Gastrocnemius medialis (tissue), 4 donors: Measurements from ENCODE around the gene RPL28. TPM values are rescaled to one million over a fixed set of nuclear protein-coding genes. Genes with fewer than 3 reads are reported as not detected.
"Not testable (repeated sequence)": the region's sequence is repeated elsewhere in the genome, so short reads cannot be mapped to it uniquely, and the experiment has no call there.

Source experiments
- ATAC-seq, 2 donors: fragments of 150-250 bp; one replicate each; pipeline ENCODE4 v1.9.1; 2016
- DNase-seq, 2 donors: peaks; one replicate each; pipeline ENCODE4 v3.0.0-alpha.2; 2019
- H3K27ac ChIP-seq, 4 donors: fragments of 200-600 bp; sonication (generic); 1 replicate in 1 of 4; 2 replicates in 3 of 4; pipeline ENCODE4 v1.5.1; 2016 to 2018; ENCODE audit warnings: mild to moderate bottlenecking in 2 of 4, moderate library complexity in 1 of 4
- H3K27me3 ChIP-seq, 3 donors: fragments of 200-600 bp; sonication (generic) in 2 of 3; 1 replicate in 1 of 3; 2 replicates in 2 of 3; pipeline versions ENCODE4 v1.5.1 to v1.6.0; 2016 to 2019; ENCODE audit warnings: mild to moderate bottlenecking in 1 of 3, moderate library complexity in 1 of 3
- H3K36me3 ChIP-seq, 2 donors: fragments of 200-600 bp; sonication (generic) in 1 of 2; one replicate each; pipeline ENCODE4 v1.5.1; 2017 to 2018
- H3K4me1 ChIP-seq, 2 donors: fragments of 200-600 bp; sonication (generic) in 1 of 2; one replicate each; pipeline ENCODE4 v1.5.1; 2016 to 2017; ENCODE audit warnings: mild to moderate bottlenecking in 2 of 2
- H3K4me3 ChIP-seq, 4 donors: fragments of 200-600 bp; sonication (generic) in 3 of 4; 1 replicate in 1 of 4; 2 replicates in 3 of 4; pipeline ENCODE4 v1.5.1; 2016 to 2019; ENCODE audit warnings: mild to moderate bottlenecking in 2 of 4
- H3K9me3 ChIP-seq, 3 donors: fragments of 200-600 bp; sonication (generic) in 2 of 3; 1 replicate in 1 of 3; 2 replicates in 2 of 3; pipeline ENCODE4 v1.5.1; 2016 to 2019
- CTCF ChIP-seq, 5 experiments: fragments of 450-650 bp in 3 of 5; fragments of 200-600 bp in 2 of 5; sonication (generic) in 2 of 5; IDR thresholded peaks in 4 of 5; conservative IDR thresholded peaks in 1 of 5; 1 replicate in 4 of 5; 2 replicates in 1 of 5; pipeline ENCODE4 v1.5.1; 2016 to 2019; ENCODE audit warnings: antibody characterized with exemption in 5 of 5, mild to moderate bottlenecking in 3 of 5, moderate library complexity in 3 of 5
- POLR2A ChIP-seq, 2 donors: fragments of 450-650 bp; IDR thresholded peaks; one replicate each; pipeline ENCODE4 v1.6.1; 2017; ENCODE audit warnings: antibody characterized with exemption in 2 of 2, mild to moderate bottlenecking in 2 of 2, moderate library complexity in 2 of 2
- in situ Hi-C, 4 donors: fragments of 200-750 bp; cut with MboI; loops; one replicate each; pipeline versions ENCODE4 v1.15.0 to v1.8.0; 2017; ENCODE audit warnings: low sequenced_read_pairs in 4 of 4
- intact Hi-C: fragments of 100-400 bp; cut with DNase I; formaldehyde crosslinking; loops from one replicate; pipeline ENCODE4 v1.15.1; 2023; ENCODE audit warnings: low total_unique reads
- total RNA-seq, 4 donors: library from RNA; depleted of rRNA; stranded (reverse); fragments of >200 nt; gene quantifications; one replicate each; pipeline versions ENCODE4 v1.1.0 to v1.2.3, GENCODE V29; 2016

RPL28 gene
- total RNA-seq, 4 donors from 2014 or later: 123 to 278 (median 206) TPM

GRCh38 chr19:55392820-55393761 is 7.4 kb downstream of the RPL28 start:
- no peak for DNase-seq
- ATAC-seq: no peak
- no peaks in the 10 kb centered on the region for H3K27me3 ChIP-seq
- in situ Hi-C loops: no loop called here
- peaks cover 0 to 9% of the 10 kb centered on the region in 2 donors for H3K4me1 ChIP-seq
- H3K9me3 ChIP-seq: no peaks in the 10 kb centered on the region
- H3K4me3 ChIP-seq: no peak overlapping the region
- peaks cover 0 to 19% of the 10 kb centered on the region in 2 donors for H3K36me3 ChIP-seq
- no peak for TF ChIP-seq POLR2A (IDR thresholded peaks at IDR 0.05)
- TF ChIP-seq CTCF (IDR thresholded peaks at IDR 0.05 in 4 of 5, conservative IDR thresholded peaks at IDR 0.05 in 1 of 5): no peak
- H3K27ac ChIP-seq: no peak overlapping the region
- intact Hi-C loops: no loop called here

GRCh38 chr19:55398200-55398925 is 12.6 kb downstream of the RPL28 start:
- Histone ChIP-seq H3K4me3 (no peak overlapping the region), H3K4me1 (no peaks in the 10 kb centered on the region), H3K27ac (no peak overlapping the region), H3K36me3 (peaks cover 0 to 18% of the 10 kb centered on the region in 2 donors), H3K27me3 (no peaks in the 10 kb centered on the region), H3K9me3 (no peaks in the 10 kb centered on the region)
- no peak for DNase-seq
- intact Hi-C loops (no loop called here), in situ Hi-C loops (no loop called here)
- no peak for ATAC-seq
- TF ChIP-seq CTCF (IDR thresholded peaks at IDR 0.05 in 4 of 5, conservative IDR thresholded peaks at IDR 0.05 in 1 of 5) (no peak), POLR2A (IDR thresholded peaks at IDR 0.05) (no peak)

- in situ Hi-C loops (loop anchor here in 1 of 4 donors (25.0 kb wide), 2 partner anchors 113 to 263 kb away; partner anchors contain the start of genes BRSK1, HSPBP1 and TNNT1), intact Hi-C loops (no loop called here)
- H3K27me3 ChIP-seq: no peaks in the 10 kb centered on the region
- peaks cover 0 to 18% of the 10 kb centered on the region in 2 donors for H3K36me3 ChIP-seq
- no peaks in the 10 kb centered on the region for H3K4me1 ChIP-seq
- TF ChIP-seq CTCF (IDR thresholded peaks at IDR 0.05 in 4 of 5, conservative IDR thresholded peaks at IDR 0.05 in 1 of 5) (no peak), POLR2A (IDR thresholded peaks at IDR 0.05) (no peak)
- DNase-seq (no peak), ATAC-seq (no peak)
- no peak overlapping the region for H3K27ac ChIP-seq
- no peak overlapping the region for H3K4me3 ChIP-seq
- H3K9me3 ChIP-seq: no peaks in the 10 kb centered on the region
Observed at GRCh38 chr19:55400281-55401087, 14.8 kb downstream of the RPL28 start.

GRCh38 chr19:55401390-55401789 is 15.7 kb downstream of the RPL28 start:
- DNase-seq, H3K9me3 ChIP-seq, intact Hi-C loops, H3K27ac ChIP-seq, ATAC-seq, H3K27me3 ChIP-seq, H3K4me3 ChIP-seq, H3K4me1 ChIP-seq: not testable (repeated sequence)
- H3K36me3 ChIP-seq: peaks cover 0 to 18% of the 10 kb centered on the region in 2 donors
- in situ Hi-C loops: loop anchor here in 1 of 4 donors (25.0 kb wide), 2 partner anchors 114 to 264 kb away; partner anchors contain the start of genes BRSK1, HSPBP1 and TNNT1
